ENCODE results near the gene REPIN1. TPM values are rescaled to one million over a fixed set of nuclear protein-coding genes. Genes with fewer than 3 reads are reported as not detected.
"Not testable (repeated sequence)": the region's sequence is repeated elsewhere in the genome, so short reads cannot be mapped to it uniquely, and the experiment has no call there.

REPIN1 gene
- polyA plus RNA-seq, 1 experiment: 28.4 TPM

DNA sequence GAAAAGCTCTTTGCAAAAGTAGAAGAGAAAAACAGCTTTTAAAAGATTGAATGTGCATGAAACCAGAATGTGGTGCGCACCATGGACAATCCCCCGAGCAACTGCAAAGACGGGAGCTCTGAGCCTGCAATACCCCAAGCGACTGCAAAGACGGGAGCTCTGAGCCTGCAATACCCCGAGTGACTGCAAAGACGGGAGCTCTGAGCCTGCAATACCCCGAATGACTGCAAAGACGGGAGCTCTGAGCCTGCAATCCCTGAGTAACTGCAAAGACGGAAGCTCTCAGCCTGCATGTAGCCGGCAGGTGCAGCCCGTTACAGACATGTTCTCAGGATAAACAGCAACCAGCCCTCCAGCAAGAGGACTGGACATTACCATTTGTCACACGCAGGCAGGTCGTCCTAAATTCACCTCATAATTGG, 16.7 kb downstream of the REPIN1 start:
- ChIA-PET CTCF (interaction anchor here (1.0 kb wide), 1 partner anchor 30 kb away, joined by 3 read pairs; no protein-coding TSS in a partner anchor), POLR2A (no interaction called here)
- H3K27me3 ChIP-seq (ENCODE audit: control insufficient read depth, insufficient read depth, low read length): no peaks in the 10 kb centered on the region
- peaks cover 2% of the 10 kb centered on the region; the same call in 1 of the 2 replicates for H3K9me3 ChIP-seq (ENCODE audit: control insufficient read depth, insufficient read depth, low read length)
- H3K4me3 ChIP-seq (ENCODE audit: low read depth, low read length): no peak overlapping the region
- no peak overlapping the region for H3K27ac ChIP-seq (ENCODE audit: low read depth, low read length)
- DNase-seq (ENCODE audit: low read depth, low spot score): no peak
- no peak for TF ChIP-seq CTCF (IDR thresholded peaks at IDR 0.05; ENCODE audit: low read depth, low read length)

DNA sequence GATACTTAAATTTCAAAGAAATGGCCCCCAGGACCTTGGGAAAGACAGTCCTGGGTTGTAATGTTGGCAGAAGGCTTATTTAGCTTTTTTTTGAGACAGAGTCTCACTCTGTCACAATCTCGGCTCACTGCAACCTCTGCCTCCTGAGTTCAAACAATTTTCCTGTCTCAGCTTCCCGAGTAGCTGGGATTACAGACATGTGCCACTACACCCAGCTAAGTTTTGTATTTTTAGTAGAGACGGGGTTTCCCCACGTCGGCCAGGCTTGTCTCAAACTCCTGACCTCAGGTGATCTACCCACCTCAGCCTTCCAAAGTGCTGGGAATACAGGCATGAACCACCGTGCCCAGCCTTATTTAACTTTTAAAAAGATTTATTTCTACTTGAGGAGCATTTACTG, 17.3 kb downstream of the REPIN1 start:
- H3K27me3 ChIP-seq (ENCODE audit: control insufficient read depth, insufficient read depth, low read length); H3K4me3 ChIP-seq (ENCODE audit: low read depth, low read length); H3K27ac ChIP-seq (ENCODE audit: low read depth, low read length); DNase-seq (ENCODE audit: low read depth, low spot score); H3K9me3 ChIP-seq (ENCODE audit: control insufficient read depth, insufficient read depth, low read length); POLR2A ChIA-PET; CTCF ChIA-PET: not testable (repeated sequence)

GRCh38 chr7:150388306-150388705, 19.7 kb downstream of the REPIN1 start:
- POLR2A ChIA-PET: interaction anchor here (1.5 kb wide), 1 partner anchor 17 kb away, joined by 3 read pairs; a partner anchor contains a TSS
- TF ChIP-seq CTCF (IDR thresholded peaks at IDR 0.05; ENCODE audit: low read depth, low read length): no peak
- no peak overlapping the region for H3K4me3 ChIP-seq (ENCODE audit: low read depth, low read length)
- DNase-seq (ENCODE audit: low read depth, low spot score): no peak
- peaks cover 2% of the 10 kb centered on the region; the same call in 1 of the 2 replicates for H3K9me3 ChIP-seq (ENCODE audit: control insufficient read depth, insufficient read depth, low read length)
- CTCF ChIA-PET: interaction anchor here (0.7 to 1.5 kb wide), 5 partner anchors 10 to 71 kb away, joined by 3 to 6 read pairs (median 4); a partner anchor contains a TSS
- no peak overlapping the region for H3K27ac ChIP-seq (ENCODE audit: low read depth, low read length)
- no peaks in the 10 kb centered on the region for H3K27me3 ChIP-seq (ENCODE audit: control insufficient read depth, insufficient read depth, low read length)

DNA sequence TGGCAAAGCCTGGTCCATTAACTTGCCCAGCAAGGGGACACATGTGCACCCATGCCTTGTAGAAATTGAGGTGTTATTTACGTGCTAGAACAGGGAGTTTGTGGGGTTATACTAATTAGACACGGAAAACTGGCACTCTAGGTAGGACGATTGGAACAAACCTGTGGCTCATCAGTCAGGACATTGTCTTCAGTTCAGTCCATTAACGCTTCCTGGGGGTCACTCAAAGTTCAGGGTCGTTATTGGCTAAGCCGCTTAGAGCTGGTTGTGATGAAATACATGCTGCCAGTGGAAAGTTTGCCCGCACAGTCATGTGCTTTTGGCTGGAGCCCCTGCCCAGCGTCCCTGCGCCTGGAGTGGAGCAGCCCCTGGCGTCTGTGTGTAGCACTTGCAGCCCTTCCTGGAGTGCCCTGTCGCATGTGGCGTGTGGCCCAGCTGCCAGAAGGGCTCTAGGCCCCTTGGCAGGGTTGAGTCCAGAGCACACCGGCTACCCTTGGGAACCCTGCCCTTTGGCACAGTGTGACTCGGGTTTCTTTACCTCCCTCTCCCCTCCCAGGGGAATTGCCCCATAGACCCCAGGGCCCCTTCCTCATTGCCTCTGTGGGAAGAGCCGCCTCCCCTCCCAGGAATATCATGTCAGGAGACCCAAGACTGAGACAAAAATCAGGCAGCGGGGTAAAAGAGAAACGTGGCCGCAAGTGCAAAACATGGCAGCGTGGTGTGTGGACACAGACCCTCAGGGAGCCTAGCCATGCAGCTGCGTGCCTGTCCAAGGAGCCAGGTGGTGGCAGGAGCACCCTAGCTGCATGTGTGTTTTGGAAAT, 20.3 kb downstream of the REPIN1 start:
- Histone ChIP-seq H3K9me3 (ENCODE audit: control insufficient read depth, insufficient read depth, low read length) (peaks cover 2% of the 10 kb centered on the region; the same call in 1 of the 2 replicates), H3K27me3 (ENCODE audit: control insufficient read depth, insufficient read depth, low read length) (no peaks in the 10 kb centered on the region), H3K4me3 (ENCODE audit: low read depth, low read length) (no peak overlapping the region), H3K27ac (ENCODE audit: low read depth, low read length) (no peak overlapping the region)
- POLR2A ChIA-PET: interaction anchor here (0.7 to 1.5 kb wide), 2 partner anchors 16 to 1361 kb away, joined by 3 to 4 read pairs; a partner anchor contains a TSS
- CTCF ChIA-PET: interaction anchor here (0.6 to 1.5 kb wide), 7 partner anchors 11 to 72 kb away, joined by 3 to 9 read pairs (median 4); a partner anchor contains a TSS
- TF ChIP-seq CTCF (IDR thresholded peaks at IDR 0.05; ENCODE audit: low read depth, low read length): peak; percentile 69
- DNase-seq (ENCODE audit: low read depth, low spot score): no peak

- Histone ChIP-seq H3K9me3 (ENCODE audit: control insufficient read depth, insufficient read depth, low read length) (peaks cover 2% of the 10 kb centered on the region; the same call in 1 of the 2 replicates), H3K27me3 (ENCODE audit: control insufficient read depth, insufficient read depth, low read length) (no peaks in the 10 kb centered on the region), H3K27ac (ENCODE audit: low read depth, low read length) (no peak overlapping the region), H3K4me3 (ENCODE audit: low read depth, low read length) (no peak overlapping the region)
- CTCF ChIA-PET: interaction anchor here (0.6 to 1.5 kb wide), 3 partner anchors 11 to 34 kb away, joined by 3 to 9 read pairs (median 6); no protein-coding TSS in a partner anchor
- POLR2A ChIA-PET: interaction anchor here (0.7 to 1.5 kb wide), 2 partner anchors 16 to 1360 kb away, joined by 3 to 4 read pairs; a partner anchor contains a TSS
- no peak for DNase-seq (ENCODE audit: low read depth, low spot score)
- no peak for TF ChIP-seq CTCF (IDR thresholded peaks at IDR 0.05; ENCODE audit: low read depth, low read length)
Measured at GRCh38 chr7:150389532-150389816, 20.9 kb downstream of the REPIN1 start.
